ENCODE results near the gene HOXA7. TPM values are rescaled to one million over a fixed set of nuclear protein-coding genes. Genes with fewer than 3 reads are reported as not detected.

The HOXA7 gene
- polyA plus RNA-seq, 3 donors, result 24.8 to 27.6 (median 26.1) TPM

GRCh38 chr7:27124096-27124901 lies 32.2 kb downstream of the HOXA7 start:
- no peak for DNase-seq (ENCODE audit: low read depth in 3 of 3, low spot score in 2 of 3)

GRCh38 chr7:27123477-27124053 lies 32.9 kb downstream of the HOXA7 start:
- DNase-seq (ENCODE audit: low read depth in 3 of 3, low spot score in 2 of 3), result no peak

GRCh38 chr7:27123007-27123476 lies 33.4 kb downstream of the HOXA7 start:
- DNase-seq (ENCODE audit: low read depth in 3 of 3, low spot score in 2 of 3), result no peak

- no peak for DNase-seq (ENCODE audit: low read depth in 3 of 3, low spot score in 2 of 3)
These were observed 34.2 kb downstream of the HOXA7 start for GRCh38 chr7:27122077-27122910.

GRCh38 chr7:27121684-27122076 lies 34.8 kb downstream of the HOXA7 start:
- no peak for DNase-seq (ENCODE audit: low read depth in 3 of 3, low spot score in 2 of 3)

GRCh38 chr7:27119412-27119911 lies 37.0 kb downstream of the HOXA7 start:
- no peak for DNase-seq (ENCODE audit: low read depth in 3 of 3, low spot score in 2 of 3)

GRCh38 chr7:27118580-27118979 lies 37.9 kb downstream of the HOXA7 start:
- no peak for DNase-seq (ENCODE audit: low read depth in 3 of 3, low spot score in 2 of 3)

- no peak for DNase-seq (ENCODE audit: low read depth in 3 of 3, low spot score in 2 of 3)
These were observed 38.5 kb downstream of the HOXA7 start for GRCh38 chr7:27117887-27118491.

GRCh38 chr7:27116962-27117886 lies 39.3 kb downstream of the HOXA7 start:
- DNase-seq (ENCODE audit: low read depth in 3 of 3, low spot score in 2 of 3), result no peak

- DNase-seq (ENCODE audit: low read depth in 3 of 3, low spot score in 2 of 3), result no peak
These were observed 40.2 kb downstream of the HOXA7 start for GRCh38 chr7:27116031-27116961.

- DNase-seq (ENCODE audit: low read depth in 3 of 3, low spot score in 2 of 3), result no peak
These were observed 41.1 kb downstream of the HOXA7 start for GRCh38 chr7:27115221-27116026.

GRCh38 chr7:27114881-27115220 lies 41.6 kb downstream of the HOXA7 start:
- no peak for DNase-seq (ENCODE audit: low read depth in 3 of 3, low spot score in 2 of 3)

- DNase-seq (ENCODE audit: low read depth in 3 of 3, low spot score in 2 of 3), result no peak
These were observed 42.3 kb downstream of the HOXA7 start for GRCh38 chr7:27113991-27114769.

GRCh38 chr7:27112955-27113949 lies 43.2 kb downstream of the HOXA7 start:
- DNase-seq (ENCODE audit: low read depth in 3 of 3, low spot score in 2 of 3), result no peak

- DNase-seq (ENCODE audit: low read depth in 3 of 3, low spot score in 2 of 3), result no peak
These were observed 44.1 kb downstream of the HOXA7 start for GRCh38 chr7:27112361-27112760.

GRCh38 chr7:27111751-27112277 lies 44.7 kb downstream of the HOXA7 start:
- no peak for DNase-seq (ENCODE audit: low read depth in 3 of 3, low spot score in 2 of 3)
